Right forelimb (tissue), 1 donor: ENCODE data around the gene CDK19.
"Not testable (repeated sequence)": the region's sequence is repeated elsewhere in the genome, so short reads cannot be mapped to it uniquely, and the experiment has no call there.

Experiments used
- DNase-seq: peaks from one replicate; pipeline ENCODE4 v3.0.0-alpha.2; 2018

The CDK19 gene

GRCh38 chr6:110756817-110757216 lies 58.5 kb downstream of the CDK19 start:
- no peak for DNase-seq

GRCh38 chr6:110755411-110755834 lies 59.8 kb downstream of the CDK19 start:
- DNase-seq, result no peak

- DNase-seq, result not testable (repeated sequence)
These were observed 61.2 kb downstream of the CDK19 start for GRCh38 chr6:110753936-110754668.

GRCh38 chr6:110748453-110748852 lies 66.8 kb downstream of the CDK19 start:
- DNase-seq, result no peak

GRCh38 chr6:110746680-110747079 lies 68.6 kb downstream of the CDK19 start:
- DNase-seq, result no peak

- no peak for DNase-seq
These were observed 70.3 kb downstream of the CDK19 start for GRCh38 chr6:110744991-110745390.

GRCh38 chr6:110742552-110742951 lies 72.7 kb downstream of the CDK19 start:
- DNase-seq, result not testable (repeated sequence)

- no peak for DNase-seq
These were observed 73.8 kb downstream of the CDK19 start for GRCh38 chr6:110741517-110741916.

GRCh38 chr6:110738899-110739365 lies 76.3 kb downstream of the CDK19 start:
- no peak for DNase-seq

- DNase-seq, result no peak
These were observed 79.6 kb downstream of the CDK19 start for GRCh38 chr6:110735666-110736065.

GRCh38 chr6:110731898-110732297 lies 83.4 kb downstream of the CDK19 start:
- no peak for DNase-seq

GRCh38 chr6:110731196-110731595 lies 84.1 kb downstream of the CDK19 start:
- DNase-seq, result no peak

GRCh38 chr6:110728501-110728900 lies 86.8 kb downstream of the CDK19 start:
- DNase-seq, result no peak

- DNase-seq, result no peak
These were observed 92.3 kb downstream of the CDK19 start for GRCh38 chr6:110723017-110723416.

- no peak for DNase-seq
These were observed 95.2 kb downstream of the CDK19 start for GRCh38 chr6:110720066-110720465.

GRCh38 chr6:110719601-110720000 lies 95.7 kb downstream of the CDK19 start:
- DNase-seq, result not testable (repeated sequence)

GRCh38 chr6:110714143-110714542 lies 101.1 kb downstream of the CDK19 start:
- no peak for DNase-seq

- no peak for DNase-seq
These were observed 103.0 kb downstream of the CDK19 start for GRCh38 chr6:110712238-110712637.

GRCh38 chr6:110710115-110710514 lies 105.2 kb downstream of the CDK19 start:
- no peak for DNase-seq

GRCh38 chr6:110708295-110708950 lies 106.8 kb downstream of the CDK19 start:
- no peak for DNase-seq

GRCh38 chr6:110705543-110705942 lies 109.7 kb downstream of the CDK19 start:
- DNase-seq, result no peak

- DNase-seq, result no peak
These were observed 111.2 kb downstream of the CDK19 start for GRCh38 chr6:110703906-110704594.

GRCh38 chr6:110703010-110703905 lies 112.0 kb downstream of the CDK19 start:
- DNase-seq, result no peak
